SK-MEL-5 (cell line): ENCODE measurements around the gene CCDC92. TPM values are rescaled to one million over a fixed set of nuclear protein-coding genes. Genes with fewer than 3 reads are reported as not detected.
"Not testable (repeated sequence)": the region's sequence is repeated elsewhere in the genome, so short reads cannot be mapped to it uniquely, and the experiment has no call there.

Experiments
- DNase-seq: peaks from one replicate; pipeline ENCODE4 v3.0.0-alpha.2; 2016; ENCODE audit warnings: low read depth, low spot score
- in situ Hi-C: cut with HindIII; loops from 2 replicates; pipeline ENCODE4 v1.10.0; 2016; ENCODE audit warnings: low sequenced_read_pairs, high pct_unique_total_duplicates, low pct_unique_long_range_greater_than_20kb
- total RNA-seq: library from RNA; depleted of rRNA; stranded (reverse); fragments of >200 nt; shearing (Covaris generic); gene quantifications from 2 replicates; pipeline ENCODE4 v1.2.3, GENCODE V29; 2014

Gene CCDC92
- total RNA-seq, 1 experiment from 2014 or later, result 3.8 TPM

GRCh38 chr12:123960856-123961255, 11.8 kb downstream of the CCDC92 start:
- no peak for DNase-seq
- in situ Hi-C loops, result loop anchor here (10.0 kb wide), 1 partner anchor 46 kb away; no protein-coding TSS in a partner anchor

GRCh38 chr12:123960029-123960735, 12.4 kb downstream of the CCDC92 start:
- no peak for DNase-seq
- in situ Hi-C loops, result loop anchor here (10.0 kb wide), 1 partner anchor 45 kb away; no protein-coding TSS in a partner anchor

GRCh38 chr12:123958876-123959275, 13.8 kb downstream of the CCDC92 start:
- no peak for DNase-seq
- in situ Hi-C loops, result no loop called here

- in situ Hi-C loops, result no loop called here
- no peak for DNase-seq
Observed at GRCh38 chr12:123958462-123958861, 14.2 kb downstream of the CCDC92 start.

- in situ Hi-C loops, result no loop called here
Observed at GRCh38 chr12:123957196-123957595, 15.4 kb downstream of the CCDC92 start.

GRCh38 chr12:123956249-123956648, 16.4 kb downstream of the CCDC92 start:
- in situ Hi-C loops, result no loop called here
- DNase-seq, result no peak

More at GRCh38 chr12:123957196-123957595, 15.4 kb downstream of the CCDC92 start:
- DNase-seq, result no peak

- DNase-seq, result no peak
- in situ Hi-C loops, result no loop called here
Observed at GRCh38 chr12:123954647-123955350, 17.8 kb downstream of the CCDC92 start.

GRCh38 chr12:123952037-123952436, 20.6 kb downstream of the CCDC92 start:
- in situ Hi-C loops, result no loop called here
- DNase-seq, result no peak

- in situ Hi-C loops, result no loop called here
- no peak for DNase-seq
Observed at GRCh38 chr12:123951467-123951866, 21.2 kb downstream of the CCDC92 start.

GRCh38 chr12:123950476-123951349, 21.9 kb downstream of the CCDC92 start:
- in situ Hi-C loops, result no loop called here
- no peak for DNase-seq

- in situ Hi-C loops, result no loop called here
- no peak for DNase-seq
Observed at GRCh38 chr12:123949770-123950165, 22.9 kb downstream of the CCDC92 start.

GRCh38 chr12:123948796-123949769, 23.5 kb downstream of the CCDC92 start:
- in situ Hi-C loops, result no loop called here

GRCh38 chr12:123948401-123948795, 24.2 kb downstream of the CCDC92 start:
- no peak for DNase-seq
- in situ Hi-C loops, result no loop called here

More at GRCh38 chr12:123948796-123949769, 23.5 kb downstream of the CCDC92 start:
- no peak for DNase-seq

- in situ Hi-C loops, DNase-seq: not testable (repeated sequence)
Observed at GRCh38 chr12:123947531-123947930, 25.1 kb downstream of the CCDC92 start.

- in situ Hi-C loops, DNase-seq: not testable (repeated sequence)
Observed at GRCh38 chr12:123946516-123947505, 25.8 kb downstream of the CCDC92 start.

GRCh38 chr12:123946152-123946515, 26.5 kb downstream of the CCDC92 start:
- in situ Hi-C loops, result no loop called here
- DNase-seq, result no peak
